SK-N-SH treated with all-trans-retinoic acid at 6 μM for 48 hours (cell line): ENCODE data around the gene HGS.

Experiments used
- ATAC-seq: fragments of 200-7000 bp; cut with Tn5 transposase; 3 replicates; pipeline ENCODE4 v1.9.1; 2020; ENCODE audit warnings: mild to moderate bottlenecking, moderate library complexity
- ARNTL ChIP-seq: fragments of 450-650 bp; formaldehyde crosslinking; IDR thresholded peaks from 2 replicates; pipeline ENCODE4 v1.5.0; 2020; ENCODE audit warnings: low read depth, mild to moderate bottlenecking, moderate library complexity, borderline replicate concordance
- BACH2 ChIP-seq: fragments of 250-450 bp; sonication (Bioruptor Pico); IDR thresholded peaks from 2 replicates; pipeline ENCODE4 v1.9.0; 2021; ENCODE audit warnings: mild to moderate bottlenecking, borderline replicate concordance
- CSDC2 ChIP-seq: fragments of 250-450 bp; sonication (Bioruptor Pico); IDR thresholded peaks from 2 replicates; pipeline ENCODE4 v1.5.0; 2020; ENCODE audit warnings: mild to moderate bottlenecking, moderate library complexity
- ESRRG ChIP-seq: fragments of 250-450 bp; sonication (Bioruptor Pico); IDR thresholded peaks from 2 replicates; pipeline ENCODE4 v1.6.1; 2021; ENCODE audit warnings: mild to moderate bottlenecking
- GLIS3 ChIP-seq: fragments of 250-450 bp; sonication (Bioruptor Pico); IDR thresholded peaks from 2 replicates; pipeline ENCODE4 v1.5.0; 2020; ENCODE audit warnings: mild to moderate bottlenecking, moderate library complexity
- ISL1 ChIP-seq: fragments of 250-450 bp; sonication (Bioruptor Pico); IDR thresholded peaks from 2 replicates; pipeline ENCODE4 v2.1.2; 2022; ENCODE audit warnings: mild to moderate bottlenecking, moderate library complexity
- PPARA ChIP-seq: fragments of 250-450 bp; sonication (Bioruptor Pico); IDR thresholded peaks from 2 replicates; pipeline ENCODE4 v1.5.0; 2020; ENCODE audit warnings: mild to moderate bottlenecking, borderline replicate concordance
- RARB ChIP-seq: fragments of 250-450 bp; sonication (Bioruptor Pico); IDR thresholded peaks from 2 replicates; pipeline ENCODE4 v1.8.0; 2021; ENCODE audit warnings: mild to moderate bottlenecking, moderate library complexity
- SNAI2 ChIP-seq: fragments of 250-450 bp; sonication (Bioruptor Pico); IDR thresholded peaks from 2 replicates; pipeline ENCODE4 v1.5.0; 2020; ENCODE audit warnings: mild to moderate bottlenecking, moderate library complexity
- ZC3H10 ChIP-seq: fragments of 250-450 bp; sonication (Bioruptor Pico); IDR thresholded peaks from 2 replicates; pipeline ENCODE4 v1.5.1; 2021; ENCODE audit warnings: mild to moderate bottlenecking, moderate library complexity
- ZNF565 ChIP-seq: fragments of 450-650 bp; formaldehyde crosslinking; conservative IDR thresholded peaks from 2 replicates; pipeline ENCODE4 v1.5.0; 2020; ENCODE audit warnings: low read depth, mild to moderate bottlenecking, moderate library complexity
- ZNF70 ChIP-seq: fragments of 450-650 bp; formaldehyde crosslinking; IDR thresholded peaks from 2 replicates; pipeline ENCODE4 v1.5.0; 2020; ENCODE audit warnings: mild to moderate bottlenecking, moderate library complexity
- TF ChIP-seq, protein P1 (sequence below): fragments of 250-450 bp; sonication (Bioruptor Pico); IDR thresholded peaks from 2 replicates; pipeline ENCODE4 v1.8.0; 2020; ENCODE audit warnings: mild to moderate bottlenecking, moderate library complexity, borderline replicate concordance
- TF ChIP-seq, protein P2 (sequence below): fragments of 250-450 bp; sonication (Bioruptor Pico); IDR thresholded peaks from 2 replicates; pipeline ENCODE4 v1.5.0; 2020; ENCODE audit warnings: mild to moderate bottlenecking, moderate library complexity
- TF ChIP-seq, protein P3 (sequence below): fragments of 250-450 bp; sonication (Bioruptor Pico); IDR thresholded peaks from 2 replicates; pipeline ENCODE4 v1.5.1; 2021; ENCODE audit warnings: mild to moderate bottlenecking, moderate library complexity
- TF ChIP-seq, protein P4 (sequence below): fragments of 250-450 bp; sonication (Bioruptor Pico); IDR thresholded peaks from 2 replicates; pipeline ENCODE4 v1.5.1; 2020; ENCODE audit warnings: low read depth, mild to moderate bottlenecking, moderate library complexity

HGS gene

DNA sequence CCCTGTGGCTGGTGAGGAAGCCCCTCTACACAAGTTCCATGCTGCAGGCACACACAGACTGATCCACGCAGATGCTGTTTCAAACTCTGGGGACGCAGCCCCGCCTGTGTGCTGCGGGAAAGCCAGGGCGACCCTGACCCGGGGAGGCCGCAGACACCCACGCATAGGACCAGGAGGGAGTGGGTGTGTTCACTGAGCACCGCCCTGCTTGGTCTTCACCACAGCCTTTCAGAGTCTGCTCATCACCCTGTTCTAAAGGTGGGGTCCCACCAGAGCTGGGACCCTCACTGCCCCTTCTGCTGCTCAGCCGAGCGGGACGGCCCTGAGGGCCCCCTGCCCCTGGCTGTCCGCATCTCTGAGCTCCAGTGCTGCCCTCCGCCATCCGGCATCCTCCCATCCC lies 39.3 kb upstream of the HGS start:
- no peak for ATAC-seq
- TF ChIP-seq, protein P1, sequence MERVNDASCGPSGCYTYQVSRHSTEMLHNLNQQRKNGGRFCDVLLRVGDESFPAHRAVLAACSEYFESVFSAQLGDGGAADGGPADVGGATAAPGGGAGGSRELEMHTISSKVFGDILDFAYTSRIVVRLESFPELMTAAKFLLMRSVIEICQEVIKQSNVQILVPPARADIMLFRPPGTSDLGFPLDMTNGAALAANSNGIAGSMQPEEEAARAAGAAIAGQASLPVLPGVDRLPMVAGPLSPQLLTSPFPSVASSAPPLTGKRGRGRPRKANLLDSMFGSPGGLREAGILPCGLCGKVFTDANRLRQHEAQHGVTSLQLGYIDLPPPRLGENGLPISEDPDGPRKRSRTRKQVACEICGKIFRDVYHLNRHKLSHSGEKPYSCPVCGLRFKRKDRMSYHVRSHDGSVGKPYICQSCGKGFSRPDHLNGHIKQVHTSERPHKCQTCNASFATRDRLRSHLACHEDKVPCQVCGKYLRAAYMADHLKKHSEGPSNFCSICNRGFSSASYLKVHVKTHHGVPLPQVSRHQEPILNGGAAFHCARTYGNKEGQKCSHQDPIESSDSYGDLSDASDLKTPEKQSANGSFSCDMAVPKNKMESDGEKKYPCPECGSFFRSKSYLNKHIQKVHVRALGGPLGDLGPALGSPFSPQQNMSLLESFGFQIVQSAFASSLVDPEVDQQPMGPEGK (CRISPR knock-in tag): no peak
- TF ChIP-seq ISL1 (CRISPR knock-in tag) (no peak), PPARA (CRISPR knock-in tag) (no peak), ESRRG (CRISPR knock-in tag) (no peak), ZNF70 (CRISPR knock-in tag) (no peak), RARB (no peak), SNAI2 (CRISPR knock-in tag) (no peak), BACH2 (CRISPR knock-in tag) (no peak), ARNTL (CRISPR knock-in tag) (no peak), GLIS3 (CRISPR knock-in tag) (no peak), CSDC2 (CRISPR knock-in tag) (no peak), ZC3H10 (CRISPR knock-in tag) (no peak)
- TF ChIP-seq, protein P2, sequence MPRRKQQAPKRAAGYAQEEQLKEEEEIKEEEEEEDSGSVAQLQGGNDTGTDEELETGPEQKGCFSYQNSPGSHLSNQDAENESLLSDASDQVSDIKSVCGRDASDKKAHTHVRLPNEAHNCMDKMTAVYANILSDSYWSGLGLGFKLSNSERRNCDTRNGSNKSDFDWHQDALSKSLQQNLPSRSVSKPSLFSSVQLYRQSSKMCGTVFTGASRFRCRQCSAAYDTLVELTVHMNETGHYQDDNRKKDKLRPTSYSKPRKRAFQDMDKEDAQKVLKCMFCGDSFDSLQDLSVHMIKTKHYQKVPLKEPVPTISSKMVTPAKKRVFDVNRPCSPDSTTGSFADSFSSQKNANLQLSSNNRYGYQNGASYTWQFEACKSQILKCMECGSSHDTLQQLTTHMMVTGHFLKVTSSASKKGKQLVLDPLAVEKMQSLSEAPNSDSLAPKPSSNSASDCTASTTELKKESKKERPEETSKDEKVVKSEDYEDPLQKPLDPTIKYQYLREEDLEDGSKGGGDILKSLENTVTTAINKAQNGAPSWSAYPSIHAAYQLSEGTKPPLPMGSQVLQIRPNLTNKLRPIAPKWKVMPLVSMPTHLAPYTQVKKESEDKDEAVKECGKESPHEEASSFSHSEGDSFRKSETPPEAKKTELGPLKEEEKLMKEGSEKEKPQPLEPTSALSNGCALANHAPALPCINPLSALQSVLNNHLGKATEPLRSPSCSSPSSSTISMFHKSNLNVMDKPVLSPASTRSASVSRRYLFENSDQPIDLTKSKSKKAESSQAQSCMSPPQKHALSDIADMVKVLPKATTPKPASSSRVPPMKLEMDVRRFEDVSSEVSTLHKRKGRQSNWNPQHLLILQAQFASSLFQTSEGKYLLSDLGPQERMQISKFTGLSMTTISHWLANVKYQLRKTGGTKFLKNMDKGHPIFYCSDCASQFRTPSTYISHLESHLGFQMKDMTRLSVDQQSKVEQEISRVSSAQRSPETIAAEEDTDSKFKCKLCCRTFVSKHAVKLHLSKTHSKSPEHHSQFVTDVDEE (CRISPR knock-in tag): no peak
- TF ChIP-seq, protein P3, sequence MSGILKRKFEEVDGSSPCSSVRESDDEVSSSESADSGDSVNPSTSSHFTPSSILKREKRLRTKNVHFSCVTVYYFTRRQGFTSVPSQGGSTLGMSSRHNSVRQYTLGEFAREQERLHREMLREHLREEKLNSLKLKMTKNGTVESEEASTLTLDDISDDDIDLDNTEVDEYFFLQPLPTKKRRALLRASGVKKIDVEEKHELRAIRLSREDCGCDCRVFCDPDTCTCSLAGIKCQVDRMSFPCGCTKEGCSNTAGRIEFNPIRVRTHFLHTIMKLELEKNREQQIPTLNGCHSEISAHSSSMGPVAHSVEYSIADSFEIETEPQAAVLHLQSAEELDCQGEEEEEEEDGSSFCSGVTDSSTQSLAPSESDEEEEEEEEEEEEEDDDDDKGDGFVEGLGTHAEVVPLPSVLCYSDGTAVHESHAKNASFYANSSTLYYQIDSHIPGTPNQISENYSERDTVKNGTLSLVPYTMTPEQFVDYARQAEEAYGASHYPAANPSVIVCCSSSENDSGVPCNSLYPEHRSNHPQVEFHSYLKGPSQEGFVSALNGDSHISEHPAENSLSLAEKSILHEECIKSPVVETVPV: no peak
- TF ChIP-seq, protein P4, sequence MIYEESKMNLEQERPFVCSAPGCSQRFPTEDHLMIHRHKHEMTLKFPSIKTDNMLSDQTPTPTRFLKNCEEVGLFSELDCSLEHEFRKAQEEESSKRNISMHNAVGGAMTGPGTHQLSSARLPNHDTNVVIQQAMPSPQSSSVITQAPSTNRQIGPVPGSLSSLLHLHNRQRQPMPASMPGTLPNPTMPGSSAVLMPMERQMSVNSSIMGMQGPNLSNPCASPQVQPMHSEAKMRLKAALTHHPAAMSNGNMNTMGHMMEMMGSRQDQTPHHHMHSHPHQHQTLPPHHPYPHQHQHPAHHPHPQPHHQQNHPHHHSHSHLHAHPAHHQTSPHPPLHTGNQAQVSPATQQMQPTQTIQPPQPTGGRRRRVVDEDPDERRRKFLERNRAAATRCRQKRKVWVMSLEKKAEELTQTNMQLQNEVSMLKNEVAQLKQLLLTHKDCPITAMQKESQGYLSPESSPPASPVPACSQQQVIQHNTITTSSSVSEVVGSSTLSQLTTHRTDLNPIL (CRISPR knock-in tag): no peak
- TF ChIP-seq, all 23 proteins: peak for 0

DNA sequence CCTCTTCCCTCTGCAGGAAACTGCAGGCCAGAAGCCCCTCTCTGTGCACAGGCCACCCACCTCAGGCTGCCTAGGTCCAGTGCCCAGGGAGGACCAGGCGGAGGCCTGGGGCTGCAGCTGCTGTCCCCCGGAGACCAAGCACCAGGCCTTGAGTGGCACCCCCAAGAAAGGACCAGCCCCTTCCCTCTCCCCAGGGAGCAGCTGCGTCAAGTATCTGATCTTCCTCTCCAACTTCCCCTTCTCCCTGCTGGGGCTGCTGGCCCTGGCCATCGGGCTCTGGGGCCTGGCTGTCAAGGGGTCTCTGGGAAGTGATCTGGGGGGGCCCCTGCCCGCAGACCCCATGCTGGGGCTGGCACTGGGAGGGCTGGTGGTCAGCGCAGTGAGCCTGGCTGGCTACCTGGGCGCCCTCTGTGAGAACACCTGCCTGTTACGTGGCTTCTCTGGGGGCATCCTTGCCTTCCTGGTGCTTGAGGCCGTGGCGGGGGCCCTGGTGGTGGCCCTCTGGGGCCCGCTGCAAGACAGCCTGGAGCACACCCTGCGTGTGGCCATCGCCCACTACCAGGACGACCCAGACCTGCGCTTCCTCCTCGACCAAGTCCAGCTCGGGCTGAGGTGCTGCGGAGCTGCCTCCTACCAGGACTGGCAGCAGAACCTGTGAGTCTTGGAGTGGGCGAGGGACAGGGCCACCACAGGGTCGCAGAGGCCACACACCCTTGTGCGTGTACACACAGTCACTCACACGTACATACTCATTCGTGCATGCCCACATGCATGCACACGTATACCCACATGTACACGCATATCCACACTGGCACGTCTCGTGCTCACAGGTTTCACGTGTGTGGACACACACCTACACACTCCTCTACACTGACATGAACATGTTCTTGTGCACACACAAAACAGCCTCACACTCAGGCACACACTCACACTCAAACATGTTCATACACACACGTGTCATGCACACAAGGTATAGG lies 38.5 kb upstream of the HGS start:
- ATAC-seq: no peak
- TF ChIP-seq ZNF565 (CRISPR knock-in tag): no peak
- TF ChIP-seq, protein P3: no peak
- TF ChIP-seq SNAI2 (CRISPR knock-in tag): no peak
- TF ChIP-seq, protein P1 (CRISPR knock-in tag): no peak
